Measurements from ENCODE around the gene MAP3K9.
"Not testable (repeated sequence)": the region's sequence is repeated elsewhere in the genome, so short reads cannot be mapped to it uniquely, and the experiment has no call there.

MAP3K9 gene

DNA sequence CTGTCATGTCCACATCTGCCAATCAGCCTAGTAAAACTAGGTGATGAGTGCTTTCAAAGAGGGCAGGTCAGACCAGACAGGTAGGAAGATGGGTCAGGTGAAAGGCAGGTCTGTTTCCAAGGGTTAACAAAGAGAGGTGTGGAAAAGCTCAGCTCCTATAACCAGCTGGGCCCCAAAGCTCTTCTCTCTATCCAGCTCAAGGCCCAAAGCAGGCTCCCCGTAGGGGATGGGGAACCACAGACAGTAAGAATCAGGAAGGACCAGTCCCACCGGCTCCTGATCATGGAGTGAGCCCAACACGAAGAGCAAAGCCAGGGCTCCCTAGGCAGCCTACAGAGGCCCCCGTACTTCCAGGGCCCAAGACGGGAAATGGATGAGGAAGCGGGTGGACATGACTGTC, 84.4 kb downstream of the MAP3K9 start:
- no peak for DNase-seq (ENCODE audit: low read depth in 2 of 2)

DNA sequence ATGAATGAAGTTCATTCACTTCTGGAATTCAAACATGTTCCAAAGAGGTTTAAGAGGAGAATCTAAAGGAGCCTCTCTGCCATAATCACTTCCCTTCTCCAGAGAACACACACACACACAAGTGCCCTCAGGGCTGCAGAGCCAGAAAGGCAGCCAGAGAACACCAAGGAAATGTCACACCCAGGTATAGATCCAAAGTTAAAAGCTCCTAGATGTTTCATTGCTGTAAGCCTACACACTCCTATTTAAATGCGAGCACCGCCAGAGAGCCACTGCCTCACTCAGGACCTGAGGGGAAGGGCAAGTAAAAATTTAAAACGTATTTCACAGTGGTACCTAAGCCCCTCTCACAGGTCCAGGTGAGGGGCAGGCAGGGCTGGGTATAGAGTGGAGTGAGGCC, 85.2 kb downstream of the MAP3K9 start:
- DNase-seq (ENCODE audit: low read depth in 2 of 2): no peak

DNA sequence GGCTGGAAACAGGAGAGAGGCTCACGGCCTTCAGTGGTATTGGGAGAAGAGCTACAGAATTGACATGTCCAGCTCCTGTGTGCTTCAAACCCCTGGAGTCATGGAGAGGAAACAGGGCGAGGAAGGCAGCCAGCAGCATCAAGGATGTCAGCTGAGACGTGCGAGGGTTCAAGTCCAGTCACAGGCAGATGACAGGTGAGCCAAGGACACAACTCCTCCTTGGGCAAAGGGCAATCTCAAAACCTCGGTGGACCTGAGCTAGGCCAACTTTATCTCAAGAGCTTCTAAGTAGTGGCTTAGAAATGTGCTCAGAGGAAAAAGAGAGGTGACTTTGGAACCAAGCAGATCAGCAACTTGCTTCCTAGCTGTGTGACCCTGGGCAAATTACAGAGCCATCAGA, 86.0 kb downstream of the MAP3K9 start:
- no peak for DNase-seq (ENCODE audit: low read depth in 2 of 2)

GRCh38 chr14:70722418-70722817, 86.9 kb downstream of the MAP3K9 start:
- no peak for DNase-seq (ENCODE audit: low read depth in 2 of 2)

GRCh38 chr14:70721542-70721941, 87.8 kb downstream of the MAP3K9 start:
- DNase-seq (ENCODE audit: low read depth in 2 of 2): no peak

GRCh38 chr14:70718383-70719118, 90.8 kb downstream of the MAP3K9 start:
- no peak for DNase-seq (ENCODE audit: low read depth in 2 of 2)

- no peak for DNase-seq (ENCODE audit: low read depth in 2 of 2)
Measured at GRCh38 chr14:70716958-70717357, 92.4 kb downstream of the MAP3K9 start.

DNA sequence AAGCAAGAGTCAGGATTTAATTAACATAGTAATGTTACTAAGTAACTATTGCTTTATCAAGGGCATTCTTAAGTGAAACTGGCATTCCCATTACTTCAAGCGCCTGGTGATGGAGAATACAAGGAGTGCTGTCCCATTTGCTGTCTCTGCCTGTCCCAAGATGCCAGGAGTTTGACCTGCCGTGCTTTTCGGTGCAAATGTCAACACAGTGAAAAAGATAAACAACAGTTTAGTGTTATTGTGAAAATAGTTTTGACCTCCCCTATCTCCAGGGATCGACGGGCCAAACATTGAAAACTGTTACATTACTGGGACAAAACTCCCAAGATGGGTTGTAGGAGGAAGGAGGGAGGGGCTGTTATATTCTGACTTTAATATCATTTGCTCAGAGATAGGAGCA, 92.8 kb downstream of the MAP3K9 start:
- DNase-seq (ENCODE audit: low read depth in 2 of 2): no peak

- DNase-seq (ENCODE audit: low read depth in 2 of 2): peak in 1 of 2 donors; percentile 2
Measured at GRCh38 chr14:70714055-70714550, 95.2 kb downstream of the MAP3K9 start.

DNA sequence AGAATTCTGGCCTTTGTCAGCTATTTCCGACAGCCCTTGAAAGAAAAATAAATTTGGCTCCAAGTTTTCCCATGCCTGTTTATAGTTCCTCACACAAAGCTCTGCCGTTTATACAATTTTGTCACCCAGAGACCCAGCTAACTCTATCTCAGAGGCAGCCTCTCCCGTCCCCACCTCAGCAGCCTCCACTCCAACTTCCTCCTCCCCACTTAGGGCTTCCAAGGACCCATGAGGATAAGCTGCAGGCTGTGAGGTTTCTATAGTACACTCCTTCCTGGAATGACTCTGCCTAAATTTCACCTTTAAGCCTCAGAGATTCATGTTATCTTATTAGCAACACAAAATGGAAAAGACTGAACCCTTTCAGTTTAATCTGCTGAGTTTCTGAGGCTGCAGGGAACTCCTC, 95.8 kb downstream of the MAP3K9 start:
- no peak for DNase-seq (ENCODE audit: low read depth in 2 of 2)

GRCh38 chr14:70713096-70713495, 96.2 kb downstream of the MAP3K9 start:
- DNase-seq (ENCODE audit: low read depth in 2 of 2): no peak

DNA sequence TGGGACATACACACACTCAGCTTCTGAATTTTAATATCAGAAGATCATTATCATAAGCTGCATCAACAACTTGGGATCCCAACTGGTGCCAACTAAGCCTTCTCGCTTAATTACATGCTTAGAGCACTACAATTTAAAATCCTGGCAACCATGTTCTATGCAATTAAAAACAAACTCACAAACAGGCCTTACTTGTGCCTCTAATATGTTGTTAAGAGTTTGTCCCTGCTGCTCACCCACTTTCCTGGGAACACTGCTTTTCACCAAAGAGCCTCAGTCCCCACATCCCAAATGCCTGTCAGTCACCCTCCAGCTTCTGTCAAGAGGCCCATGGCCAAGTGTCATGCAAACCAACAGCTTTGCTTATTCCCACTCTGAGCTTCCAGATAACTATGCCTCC, 97.9 kb downstream of the MAP3K9 start:
- DNase-seq (ENCODE audit: low read depth in 2 of 2): no peak

- no peak for DNase-seq (ENCODE audit: low read depth in 2 of 2)
Measured at GRCh38 chr14:70709726-70710382, 99.5 kb downstream of the MAP3K9 start.

- no peak for DNase-seq (ENCODE audit: low read depth in 2 of 2)
Measured at GRCh38 chr14:70708717-70709570, 100.4 kb downstream of the MAP3K9 start.

DNA sequence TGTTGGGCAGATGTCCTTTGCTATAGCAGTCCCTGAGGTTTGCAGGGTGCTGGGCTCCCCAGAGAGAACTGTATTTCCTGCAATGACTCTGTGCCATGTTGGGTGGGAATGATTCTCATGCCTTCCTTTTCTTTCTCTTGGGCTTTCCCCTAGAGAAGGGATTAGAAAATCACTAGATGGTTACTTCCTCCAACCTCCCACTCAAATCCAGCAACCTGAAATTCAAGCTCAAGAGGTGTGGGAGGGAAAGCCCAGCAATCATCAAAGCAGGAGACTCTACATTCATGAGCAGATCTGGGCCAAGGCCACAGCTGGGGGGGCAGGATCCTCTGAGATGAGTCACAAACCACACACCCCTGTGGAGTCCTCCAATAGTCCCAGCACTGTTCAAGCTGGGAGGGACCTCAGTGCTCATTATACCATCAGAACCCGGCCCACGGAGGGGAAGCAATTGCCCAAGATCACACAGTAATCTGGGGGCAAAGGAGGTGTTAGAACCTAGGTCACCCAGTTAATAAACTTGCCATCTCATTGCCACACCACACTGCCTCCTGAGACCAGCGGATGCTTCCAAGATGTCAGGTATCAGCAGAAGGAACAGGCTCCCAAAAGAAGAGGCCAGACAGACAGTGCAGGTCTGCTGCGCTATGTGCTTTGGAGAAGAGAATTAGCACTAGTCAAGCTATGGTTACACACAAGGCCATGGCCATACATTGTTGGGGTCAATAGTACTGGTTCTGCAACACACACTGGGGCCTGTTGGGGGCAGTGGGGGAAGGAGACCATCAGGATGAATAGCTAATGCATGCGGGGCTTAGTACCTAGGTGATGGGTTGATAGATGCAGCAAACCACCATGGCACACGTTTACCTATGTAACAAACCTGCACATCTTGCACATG, 101.9 kb downstream of the MAP3K9 start:
- no peak for DNase-seq (ENCODE audit: low read depth in 2 of 2)

DNA sequence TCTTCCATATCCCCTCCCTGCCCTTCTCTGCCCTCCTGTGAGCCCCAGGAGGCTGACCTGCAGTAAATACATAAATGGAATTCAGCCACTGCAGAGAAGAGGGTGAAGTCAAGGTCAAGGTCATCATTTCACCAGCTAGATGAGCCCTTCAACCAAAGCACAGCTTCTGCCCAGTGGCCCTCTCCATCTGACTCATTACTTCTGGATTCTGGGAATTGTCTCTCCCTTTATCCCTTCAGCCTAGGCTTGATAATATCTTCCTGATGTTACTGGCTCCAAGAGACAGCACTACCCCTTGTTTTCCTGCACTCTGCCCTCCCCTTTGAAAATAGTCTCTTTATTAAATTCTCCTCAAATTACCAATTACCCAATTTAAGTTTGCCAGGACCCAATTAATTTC, 103.1 kb downstream of the MAP3K9 start:
- DNase-seq (ENCODE audit: low read depth in 2 of 2): no peak

- no peak for DNase-seq (ENCODE audit: low read depth in 2 of 2)
Measured at GRCh38 chr14:70704960-70705359, 104.4 kb downstream of the MAP3K9 start.

- DNase-seq (ENCODE audit: low read depth in 2 of 2): not testable (repeated sequence)
Measured at GRCh38 chr14:70703621-70704168, 105.6 kb downstream of the MAP3K9 start.

DNA sequence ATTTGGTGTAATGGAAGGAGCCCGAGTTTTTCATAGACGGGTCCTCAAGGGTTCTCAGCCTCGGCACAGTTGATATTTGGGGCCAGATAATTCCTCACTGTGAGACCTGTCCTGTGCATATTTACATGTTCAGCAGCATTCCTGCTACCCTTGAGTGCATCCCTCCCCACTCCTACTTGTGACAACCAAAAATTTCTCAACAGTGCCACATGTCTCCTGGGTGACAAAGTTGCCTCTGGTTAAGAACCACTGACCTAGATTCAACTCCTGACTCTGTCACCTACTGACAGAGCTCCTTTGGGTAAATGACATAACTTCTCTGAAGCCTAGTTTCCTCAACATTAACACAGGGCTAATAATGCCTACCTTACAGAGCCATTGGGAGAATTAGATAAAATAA, 107.2 kb downstream of the MAP3K9 start:
- no peak for DNase-seq (ENCODE audit: low read depth in 2 of 2)

DNA sequence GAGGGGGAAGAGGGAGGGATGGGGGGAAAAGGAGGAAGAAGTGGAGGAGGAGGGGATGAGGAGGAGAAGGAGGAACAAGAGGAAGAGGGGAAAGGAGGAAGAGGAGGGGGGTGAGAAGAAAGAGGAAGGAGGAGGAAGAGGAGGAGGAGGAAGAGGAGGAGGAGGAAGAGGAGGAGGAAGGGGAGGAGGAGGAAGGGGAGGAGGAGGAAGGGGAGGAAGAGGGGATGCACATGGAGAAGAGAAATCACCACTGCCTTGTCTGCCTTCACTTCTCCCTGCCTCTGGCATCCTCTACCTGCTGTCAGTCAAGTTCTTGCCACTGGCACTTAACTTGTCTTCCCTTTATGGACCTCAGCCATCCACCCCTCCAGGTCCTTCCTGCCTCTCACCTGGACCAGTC, 107.7 kb downstream of the MAP3K9 start:
- no peak for DNase-seq (ENCODE audit: low read depth in 2 of 2)

- DNase-seq (ENCODE audit: low read depth in 2 of 2): no peak
Measured at GRCh38 chr14:70700955-70701585, 108.2 kb downstream of the MAP3K9 start.

All from stimulated activated CD8-positive, alpha-beta memory T cell treated with anti-CD3 and anti-CD28 coated beads, Interleukin-15, amount 100 ng/mL, for 4 hours (primary cell).